K562 (cell line): ENCODE measurements around the gene NOLC1. TPM values are rescaled to one million over a fixed set of nuclear protein-coding genes. Genes with fewer than 3 reads are reported as not detected.

Experiments
- ATAC-seq: fragments of 200-7000 bp; cut with Tn5 transposase; 3 replicates; pipeline ENCODE4 v1.9.1; 2020; ENCODE audit warnings: moderate library complexity
- BruUV-seq: library from RNA; stranded (reverse); fragments of 400-500 nt; replicated peaks from 2 replicates; lab custom pipeline; 2021; lab: Mats Ljungman, UMichigan
- CTCF ChIA-PET: fragments of 300-600 bp; formaldehyde crosslinking; extraction: SDS; loops from one replicate; lab custom pipeline; 2021; ENCODE audit warnings: low intra/inter-chr PET ratio; lab: Yijun Ruan, JAX
- POLR2A ChIA-PET: fragments of 300-600, 350-650 bp; sonication (Branson Sonifier 250); formaldehyde crosslinking; extraction: SDS; loops from one replicate; lab custom pipeline; 2021; ENCODE audit warnings: antibody characterized with exemption, inconsistent platforms; lab: Yijun Ruan, JAX
- DNase-seq, 4 experiments: peaks; one replicate each; pipeline versions ENCODE4 v3.0.0 to v3.0.0-alpha.2; 2011 to 2018; ENCODE audit warnings: low spot score in 3 of 4, mixed read lengths in 3 of 4; ENCODE audit errors: extremely low read depth in 1 of 4
- FAIRE-seq: peaks from 2 replicates; lab custom pipeline; 2011; peaks lifted over from hg19 to GRCh38; lab: Jason Lieb, UNC
- H2AFZ ChIP-seq: 2 replicates; pipeline ENCODE4 v1.6.0; 2011; ENCODE audit warnings: low read depth, low read length, control low read depth, inconsistent platforms
- H3K27ac ChIP-seq: fragments of 200-600 bp; 3 replicates; pipeline ENCODE4 v1.8.0; 2011; ENCODE audit warnings: low read depth, mild to moderate bottlenecking, control low read depth, inconsistent platforms, low read length, moderate library complexity, mixed read lengths; ENCODE audit errors: extremely low read depth
- H3K27me3 ChIP-seq, 2 experiments: fragments of 300-600 bp in 1 of 2; 2 replicates in 1 of 2; 3 replicates in 1 of 2; pipeline versions ENCODE4 v1.6.0 to v1.8.0; 2011; ENCODE audit warnings: inconsistent platforms in 2 of 2, low read length in 2 of 2, mild to moderate bottlenecking in 1 of 2, mixed read lengths in 1 of 2, moderate library complexity in 1 of 2; ENCODE audit not compliant: control insufficient read depth in 2 of 2, insufficient read depth in 2 of 2
- H3K36me3 ChIP-seq: fragments of 300-600 bp; 3 replicates; pipeline ENCODE4 v1.8.0; 2011; ENCODE audit warnings: mild to moderate bottlenecking, low read length, inconsistent platforms; ENCODE audit not compliant: control insufficient read depth, insufficient read depth
- H3K4me1 ChIP-seq, 2 experiments: fragments of 200-600 bp in 1 of 2; replicated peaks in 1 of 2; 2 replicates in 1 of 2; 3 replicates in 1 of 2; pipeline versions ENCODE4 v1.5.1 to v1.8.0; 2011; ENCODE audit warnings: inconsistent platforms in 2 of 2, low read length in 2 of 2, mild to moderate bottlenecking in 1 of 2, mixed read lengths in 1 of 2, moderate library complexity in 1 of 2; ENCODE audit not compliant: control insufficient read depth in 2 of 2, insufficient read depth in 2 of 2
- H3K4me2 ChIP-seq: 2 replicates; pipeline ENCODE4 v1.6.1; 2011; ENCODE audit warnings: low read length, control low read depth, inconsistent platforms, mixed read lengths; ENCODE audit not compliant: insufficient read depth
- H3K4me3 ChIP-seq: fragments of 200-600 bp; sonication (generic), shearing (Covaris generic); 2 replicates; pipeline ENCODE4 v1.5.1; 2016; ENCODE audit warnings: control low read depth, inconsistent platforms
- H3K79me2 ChIP-seq: fragments of 200-600 bp; 3 replicates; pipeline ENCODE4 v1.8.0; 2011; ENCODE audit warnings: low read length, inconsistent platforms; ENCODE audit not compliant: control insufficient read depth, insufficient read depth
- H3K9ac ChIP-seq, 2 experiments: 2 replicates each; pipeline versions ENCODE4 v1.6.0 to v1.6.1; 2011; ENCODE audit warnings: low read depth in 2 of 2, low read length in 2 of 2, control low read depth in 1 of 2, inconsistent platforms in 1 of 2, mild to moderate bottlenecking in 1 of 2, mixed read lengths in 1 of 2; ENCODE audit not compliant: insufficient read depth in 1 of 2
- H3K9me1 ChIP-seq: one replicate; pipeline ENCODE4 v1.6.0; 2011; ENCODE audit warnings: inconsistent platforms, mild to moderate bottlenecking, low read length, moderate library complexity; ENCODE audit not compliant: control insufficient read depth, insufficient read depth
- H3K9me3 ChIP-seq: replicated peaks from 2 replicates; pipeline ENCODE4 v1.5.1; 2011; ENCODE audit warnings: low read depth, low read length, inconsistent platforms; ENCODE audit not compliant: control insufficient read depth, insufficient read depth
- H4K20me1 ChIP-seq: replicated peaks from 2 replicates; pipeline ENCODE4 v1.6.1; 2011; ENCODE audit warnings: low read length, inconsistent platforms, mixed read lengths; ENCODE audit not compliant: control insufficient read depth, insufficient read depth
- BRD4 ChIP-seq: fragments of 200-600 bp; sonication (generic); IDR thresholded peaks from 2 replicates; pipeline ENCODE4 v1.6.1; 2017; ENCODE audit warnings: inconsistent platforms
- CEBPG ChIP-seq, 3 experiments: fragments of 200-800 bp in 1 of 3; sonication (Bioruptor generic) in 1 of 3; sonication (generic) in 1 of 3; formaldehyde crosslinking in 1 of 3; IDR thresholded peaks in 2 of 3; conservative IDR thresholded peaks in 1 of 3; 2 replicates each; pipeline versions ENCODE4 v1.6.1 to v1.8.0; 2016 to 2022; ENCODE audit warnings: missing compliant biosample characterization in 2 of 3, missing genetic modification characterization in 2 of 3, mild to moderate bottlenecking in 1 of 3, missing genetic modification reagents in 1 of 3
- COPS2 ChIP-seq: fragments of 450-650 bp; conservative IDR thresholded peaks from 2 replicates; pipeline ENCODE4 v1.6.1; 2016; ENCODE audit warnings: mild to moderate bottlenecking, moderate library complexity
- ETV6 ChIP-seq, 3 experiments: fragments of 150-350 bp in 1 of 3; sonication (generic) in 1 of 3; formaldehyde crosslinking in 1 of 3; IDR thresholded peaks; 2 replicates each; pipeline versions ENCODE4 v1.6.1 to v1.8.0; 2014 to 2022; ENCODE audit warnings: borderline replicate concordance in 2 of 3, low read depth in 2 of 3, antibody characterized with exemption in 1 of 3, low read length in 1 of 3, mild to moderate bottlenecking in 1 of 3, missing genetic modification reagents in 1 of 3
- FUS ChIP-seq: fragments of 200-400 bp; formaldehyde crosslinking; optimal IDR thresholded peaks from 2 replicates; pipeline ENCODE3; 2017; ENCODE audit warnings: low read depth, low read length
- GTF2A2 ChIP-seq: IDR thresholded peaks from 2 replicates; pipeline ENCODE4 v1.6.1; 2016; ENCODE audit warnings: mild to moderate bottlenecking, missing genetic modification characterization, missing compliant biosample characterization
- HEY1 ChIP-seq: fragments of 250-450 bp; sonication (Bioruptor Pico); IDR thresholded peaks from 2 replicates; pipeline ENCODE4 v1.5.0; 2020; ENCODE audit warnings: mild to moderate bottlenecking, moderate library complexity, borderline replicate concordance
- IRF2 ChIP-seq: sonication (generic); formaldehyde crosslinking; IDR thresholded peaks from 2 replicates; pipeline ENCODE4 v1.8.1; 2022; ENCODE audit warnings: mild to moderate bottlenecking, missing genetic modification reagents
- MTF1 ChIP-seq: fragments of 250-450 bp; sonication (Bioruptor Pico); IDR thresholded peaks from 2 replicates; pipeline ENCODE4 v1.9.0; 2021; ENCODE audit warnings: moderate library complexity, mild to moderate bottlenecking, inconsistent platforms, borderline replicate concordance
- RBBP5 ChIP-seq: fragments of 200-600 bp; sonication (generic); IDR thresholded peaks from 2 replicates; pipeline ENCODE4 v1.6.1; 2012; ENCODE audit warnings: borderline replicate concordance, mild to moderate bottlenecking, low read length, control low read depth, inconsistent platforms; ENCODE audit not compliant: insufficient read depth, poor library complexity, severe bottlenecking
- RCOR1 ChIP-seq, 2 experiments: IDR thresholded peaks; 2 replicates each; pipeline ENCODE4 v1.6.1; 2012; ENCODE audit warnings: low read depth in 2 of 2, low read length in 2 of 2, borderline replicate concordance in 1 of 2, improper control_type of control experiment in 1 of 2
- SRF ChIP-seq, 2 experiments: fragments of 250-450, 450-650 bp in 1 of 2; sonication (Bioruptor Pico) in 1 of 2; sonication (generic) in 1 of 2; formaldehyde crosslinking; IDR thresholded peaks; 2 replicates each; pipeline versions ENCODE4 v1.5.0 to v1.5.1; 2020 to 2022; ENCODE audit warnings: mild to moderate bottlenecking in 1 of 2, missing genetic modification reagents in 1 of 2
- SUPT5H ChIP-seq: fragments of 450-650 bp; IDR thresholded peaks from 2 replicates; pipeline ENCODE4 v1.6.1; 2016
- WHSC1 ChIP-seq: IDR thresholded peaks from one replicate; pipeline ENCODE4 v1.6.1; 2012; ENCODE audit warnings: low read length, control low read depth, inconsistent platforms
- ZKSCAN3 ChIP-seq: fragments of 250-450 bp; sonication (Bioruptor Pico); IDR thresholded peaks from 2 replicates; pipeline ENCODE4 v1.4.0; 2020
- ZNF143 ChIP-seq: sonication (generic); formaldehyde crosslinking; IDR thresholded peaks from 2 replicates; pipeline ENCODE4 v1.9.0; 2022; ENCODE audit warnings: mild to moderate bottlenecking, missing genetic modification reagents
- ZNF253 ChIP-seq: fragments of 250-450 bp; sonication (Bioruptor Pico); conservative IDR thresholded peaks from 2 replicates; pipeline ENCODE4 v1.6.1; 2021; ENCODE audit warnings: mild to moderate bottlenecking
- WGBS: fragments of 100-300 bp; shearing (Covaris generic); methylation state at CpG from one replicate; pipeline ENCODE4 v1.1.6; 2016; ENCODE audit warnings: low coverage, mixed read lengths; ENCODE audit not compliant: insufficient coverage; ENCODE audit errors: missing lambda C conversion rate; 5-methylcytosine and 5-hydroxymethylcytosine counted together
- in situ Hi-C: fragments of 300-500 bp; cut with MboI; formaldehyde crosslinking; loops from 4 replicates; pipeline ENCODE4 v1.15.0; 2018; ENCODE audit warnings: inconsistent platforms, mixed read lengths
- intact Hi-C: fragments of 100-400 bp; cut with micrococcal nuclease; formaldehyde crosslinking; loops from 2 replicates; pipeline ENCODE4 v1.14.2; 2022
- polyA plus RNA-seq, 8 experiments: library from polyadenylated mRNA; depleted of rRNA in 4 of 8; stranded (reverse) in 5 of 8; unstranded in 3 of 8; fragments of >200 nt; fragmentation: Nextera tagmentation in 2 of 8; fragmentation: Illumina TruSeq in 1 of 8; extraction: Ambion mirVana in 2 of 8; extraction: Trizol in 1 of 8; gene quantifications; 2 replicates each; pipeline versions ENCODE4 v1.2.1 to v1.2.3, GENCODE V29; 2011 to 2014; ENCODE audit warnings: inconsistent platforms in 1 of 8, missing spikeins in 1 of 8
- total RNA-seq, 7 experiments: library from RNA; depleted of rRNA in 6 of 7; stranded (reverse); fragments of >200 nt in 6 of 7; fragmentation: Illumina TruSeq in 2 of 7; extraction: Trizol in 2 of 7; gene quantifications; 2 replicates each; pipeline versions ENCODE4 v1.2.1 to v1.2.3, GENCODE V29; 2011 to 2021; ENCODE audit warnings: low replicate concordance in 1 of 7
- TF ChIP-seq, protein P1 (sequence below), 2 experiments: fragments of 250-450 bp in 1 of 2; fragments of 450-650 bp in 1 of 2; sonication (Bioruptor Pico) in 1 of 2; IDR thresholded peaks; 2 replicates each; pipeline versions ENCODE4 v1.6.1 to v1.8.0; 2016 to 2021; ENCODE audit warnings: mild to moderate bottlenecking in 2 of 2, moderate library complexity in 2 of 2, missing compliant biosample characterization in 1 of 2, missing genetic modification characterization in 1 of 2
- TF ChIP-seq, protein P2 (sequence below): fragments of 250-450 bp; sonication (Bioruptor Pico); IDR thresholded peaks from 2 replicates; pipeline ENCODE4 v1.5.0; 2020; ENCODE audit warnings: mild to moderate bottlenecking

NOLC1 gene
- total and polyA plus RNA-seq, 9 of the 15 experiments (the other 6 are each of a cell fraction or from before 2014, with no cell fraction given): 102 to 310 (median 165) TPM

DNA sequence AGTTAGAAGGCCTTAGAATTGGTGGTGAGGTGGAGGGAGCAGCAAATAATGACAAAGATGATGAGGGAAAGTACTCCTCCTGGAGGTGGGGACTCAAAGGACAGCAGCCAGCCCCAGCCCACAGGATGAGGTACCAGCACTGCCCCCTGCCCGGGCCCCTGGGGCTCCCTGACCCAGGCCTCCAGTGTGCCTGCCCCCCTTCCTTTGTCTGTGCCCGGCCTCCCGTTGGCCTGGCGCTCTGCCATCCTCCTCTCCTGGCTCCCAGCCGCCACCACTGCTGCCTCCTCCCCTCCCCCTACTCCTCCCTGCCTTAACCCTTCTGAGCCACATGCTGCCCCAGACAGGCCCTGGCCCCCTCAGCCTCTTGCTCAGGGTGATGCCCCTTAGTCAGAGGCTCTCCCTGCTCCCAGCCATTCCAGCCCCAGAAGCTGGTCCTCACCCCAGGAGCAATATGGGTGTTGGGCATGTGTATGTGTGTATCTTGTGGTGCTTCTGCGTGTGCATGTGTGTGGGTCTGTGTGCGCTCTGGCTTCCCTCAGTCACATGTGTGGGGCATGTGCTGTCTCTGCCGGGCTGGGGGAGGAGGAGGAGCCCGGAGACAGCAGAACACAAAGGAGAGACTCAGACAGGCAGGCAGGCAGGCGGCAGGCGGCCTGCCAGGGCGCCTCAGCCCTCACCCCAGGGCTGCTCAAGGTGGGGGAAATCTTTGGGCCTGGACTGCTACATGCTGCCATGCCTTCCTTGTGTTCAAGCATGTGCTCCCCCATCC lies 34.6 kb upstream of the NOLC1 start:
- Histone ChIP-seq H3K9me1 (no peaks in the 10 kb centered on the region), H3K9ac (peak overlapping the region; percentile 83 to 95), H3K79me2 (peaks cover 87% of the 10 kb centered on the region), H3K4me3 (peak overlapping the region; percentile 29), H2AFZ (no peak overlapping the region), H3K27ac (peak overlapping the region; percentile 90), H3K4me1 (peaks cover 39 to 57% of the 10 kb centered on the region in 2 experiments), H3K4me2 (peak overlapping the region; percentile 91), H3K27me3 (no peaks in the 10 kb centered on the region), H3K9me3 (no peaks in the 10 kb centered on the region), H3K36me3 (peaks cover 13% of the 10 kb centered on the region; the same call in 2 of the 3 replicates), H4K20me1 (no peaks in the 10 kb centered on the region)
- FAIRE-seq (no peak), ATAC-seq (peak; percentile 13), DNase-seq (peak in 2 of 4 experiments; percentile 10 to 60)
- in situ Hi-C loops (no loop called here), intact Hi-C loops (loop anchor here (10.0 kb wide), 1 partner anchor 273 kb away; the partner anchor contains the start of gene KCNIP2)
- POLR2A ChIA-PET: interaction anchor here (0.8 to 1.3 kb wide), 3 partner anchors 10 to 299 kb away, joined by 4 to 5 read pairs (median 5); partner anchors contain the start of gene OGA
- 8% methylated on average over 4 of the region's 12 CpGs for WGBS
- TSS peak; percentile 10 for BruUV-seq
- CTCF ChIA-PET: interaction anchor here (0.6 kb wide), 1 partner anchor 282 kb away, joined by 3 read pairs; no protein-coding TSS in a partner anchor
- TF ChIP-seq ETV6 (IDR thresholded peaks at IDR 0.05; ENCODE audit: borderline replicate concordance in 1 of 2, low read depth in 2 of 2, low read length in 1 of 2): no peak
- no peak for TF ChIP-seq ETV6 (CRISPR knock-in tag; IDR thresholded peaks at IDR 0.05; ENCODE audit: borderline replicate concordance)
- TF ChIP-seq GTF2A2: no peak
- no peak for TF ChIP-seq BRD4
- TF ChIP-seq MTF1 (CRISPR knock-in tag): no peak
- no peak for TF ChIP-seq SUPT5H
- TF ChIP-seq ZNF253: no peak
- no peak for TF ChIP-seq SRF (CRISPR knock-in tag; IDR thresholded peaks at IDR 0.05)
- no peak for TF ChIP-seq FUS
- TF ChIP-seq RCOR1 (IDR thresholded peaks at IDR 0.05; ENCODE audit: borderline replicate concordance in 1 of 2, low read depth in 2 of 2, low read length in 2 of 2): peak in 1 of 2 experiments; percentile 33; a peak in 1 of 4 replicates
- no peak for TF ChIP-seq COPS2
- TF ChIP-seq ZNF143: no peak
- TF ChIP-seq IRF2 (CRISPR knock-in tag): no peak
- TF ChIP-seq, protein P1, sequence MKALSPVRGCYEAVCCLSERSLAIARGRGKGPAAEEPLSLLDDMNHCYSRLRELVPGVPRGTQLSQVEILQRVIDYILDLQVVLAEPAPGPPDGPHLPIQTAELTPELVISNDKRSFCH (CRISPR knock-in tag; IDR thresholded peaks at IDR 0.05): no peak
- TF ChIP-seq, protein P1 (tag; IDR thresholded peaks at IDR 0.05): no peak
- no peak for TF ChIP-seq CEBPG (CRISPR knock-in tag; IDR thresholded peaks at IDR 0.05)
- TF ChIP-seq CEBPG (tag; conservative IDR thresholded peaks at IDR 0.05 in 1 of 2, IDR thresholded peaks at IDR 0.05 in 1 of 2): no peak
- no peak for TF ChIP-seq HEY1
- peak; percentile 17 for TF ChIP-seq RBBP5
- TF ChIP-seq, protein P2, sequence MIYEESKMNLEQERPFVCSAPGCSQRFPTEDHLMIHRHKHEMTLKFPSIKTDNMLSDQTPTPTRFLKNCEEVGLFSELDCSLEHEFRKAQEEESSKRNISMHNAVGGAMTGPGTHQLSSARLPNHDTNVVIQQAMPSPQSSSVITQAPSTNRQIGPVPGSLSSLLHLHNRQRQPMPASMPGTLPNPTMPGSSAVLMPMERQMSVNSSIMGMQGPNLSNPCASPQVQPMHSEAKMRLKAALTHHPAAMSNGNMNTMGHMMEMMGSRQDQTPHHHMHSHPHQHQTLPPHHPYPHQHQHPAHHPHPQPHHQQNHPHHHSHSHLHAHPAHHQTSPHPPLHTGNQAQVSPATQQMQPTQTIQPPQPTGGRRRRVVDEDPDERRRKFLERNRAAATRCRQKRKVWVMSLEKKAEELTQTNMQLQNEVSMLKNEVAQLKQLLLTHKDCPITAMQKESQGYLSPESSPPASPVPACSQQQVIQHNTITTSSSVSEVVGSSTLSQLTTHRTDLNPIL (CRISPR knock-in tag): no peak
- no peak for TF ChIP-seq WHSC1
- TF ChIP-seq ZKSCAN3 (CRISPR knock-in tag): no peak
